Stimulated activated effector memory CD8-positive, alpha-beta T cell treated with anti-CD3 and anti-CD28 coated beads, Interleukin-12 subunit alpha, Interleukin-12 subunit beta, amount 100 ng/mL, for 72 hours (primary cell): ENCODE measurements around the gene RAB8B.

Experiments
- ATAC-seq: fragments of 150-1000 bp; cut with Tn5 transposase; 2 replicates; pipeline ENCODE4 v1.10.0; 2021
- DNase-seq, 2 donors: peaks; one replicate each; pipeline ENCODE4 v3.0.0; 2021 to 2022; ENCODE audit warnings: low spot score in 2 of 2
- H3K27ac Mint-ChIP-seq: one replicate; pipeline ENCODE4 v1.8.0; 2022; ENCODE audit warnings: mild to moderate bottlenecking, mixed read lengths
- H3K36me3 Mint-ChIP-seq: one replicate; pipeline ENCODE4 v1.8.0; 2022; ENCODE audit warnings: mild to moderate bottlenecking, mixed read lengths
- H3K4me1 Mint-ChIP-seq: one replicate; pipeline ENCODE4 v1.8.0; 2022; ENCODE audit warnings: mixed read lengths
- H3K4me3 Mint-ChIP-seq: one replicate; pipeline ENCODE4 v1.8.0; 2022; ENCODE audit warnings: mild to moderate bottlenecking, mixed read lengths
- H3K9me3 Mint-ChIP-seq: one replicate; pipeline ENCODE4 v1.8.0; 2022; ENCODE audit warnings: mixed read lengths

RAB8B gene

GRCh38 chr15:63312286-63312685 is 122.9 kb downstream of the RAB8B start:
- no peaks in the 10 kb centered on the region for H3K4me1 Mint-ChIP-seq
- no peaks in the 10 kb centered on the region for H3K9me3 Mint-ChIP-seq
- DNase-seq = no peak
- ATAC-seq = no peak
- H3K36me3 Mint-ChIP-seq = no peaks in the 10 kb centered on the region
- no peak overlapping the region for H3K4me3 Mint-ChIP-seq
- no peak overlapping the region for H3K27ac Mint-ChIP-seq

- no peak overlapping the region for H3K27ac Mint-ChIP-seq
- H3K9me3 Mint-ChIP-seq = no peaks in the 10 kb centered on the region
- no peak for ATAC-seq
- H3K4me3 Mint-ChIP-seq = no peak overlapping the region
- no peaks in the 10 kb centered on the region for H3K36me3 Mint-ChIP-seq
- no peaks in the 10 kb centered on the region for H3K4me1 Mint-ChIP-seq
- no peak for DNase-seq
Observed at GRCh38 chr15:63313825-63314224, 124.4 kb downstream of the RAB8B start.

GRCh38 chr15:63314409-63314808 is 125.0 kb downstream of the RAB8B start:
- no peak overlapping the region for H3K4me3 Mint-ChIP-seq
- no peaks in the 10 kb centered on the region for H3K9me3 Mint-ChIP-seq
- no peak for ATAC-seq
- no peaks in the 10 kb centered on the region for H3K36me3 Mint-ChIP-seq
- H3K27ac Mint-ChIP-seq = no peak overlapping the region
- DNase-seq = no peak
- no peaks in the 10 kb centered on the region for H3K4me1 Mint-ChIP-seq
